PC-9 (cell line): ENCODE data around the gene DUSP7. TPM values are rescaled to one million over a fixed set of nuclear protein-coding genes. Genes with fewer than 3 reads are reported as not detected.
A peak's percentile ranks its signal among the peaks of the same experiment; 100 is the strongest.

Source experiments
- BruUV-seq: library from RNA; stranded (reverse); fragments of 400-500 nt; replicated peaks from 2 replicates; lab custom pipeline; 2021; lab: Mats Ljungman, UMichigan
- CTCF ChIA-PET: fragments of 300-600 bp; sonication (Branson Sonifier 250); formaldehyde crosslinking; loops from one replicate; lab custom pipeline; 2022; ENCODE audit warnings: antibody characterized with exemption; lab: Charles Lee
- POLR2A ChIA-PET: fragments of 300-600 bp; sonication (Branson Sonifier 250); formaldehyde crosslinking; loops from one replicate; lab custom pipeline; 2022; ENCODE audit warnings: antibody characterized with exemption; ENCODE audit not compliant: unreplicated experiment; lab: Charles Lee
- DNase-seq, 2 experiments: peaks; one replicate each; pipeline versions ENCODE4 v3.0.0 to v3.0.0-alpha.2; 2015 to 2022; ENCODE audit warnings: mixed read lengths in 1 of 2
- H2AFZ ChIP-seq: fragments of 200-600 bp; sonication (generic); 2 replicates; pipeline ENCODE4 v1.8.1; 2017; ENCODE audit warnings: antibody characterized with exemption
- H3F3A ChIP-seq: fragments of 200-600 bp; sonication (generic); 2 replicates; pipeline ENCODE4 v1.8.1; 2017; ENCODE audit warnings: antibody characterized with exemption, mild to moderate bottlenecking, low read depth; ENCODE audit not compliant: insufficient read depth
- H3K27ac ChIP-seq: fragments of 200-600 bp; sonication (generic); 2 replicates; pipeline ENCODE4 v1.6.1; 2016; ENCODE audit warnings: mixed run types
- H3K27me3 ChIP-seq: fragments of 200-600 bp; sonication (generic); 2 replicates; pipeline ENCODE4 v1.6.1; 2016; ENCODE audit warnings: low read depth, mixed run types; ENCODE audit not compliant: insufficient read depth
- H3K36me3 ChIP-seq: fragments of 200-600 bp; sonication (generic); 2 replicates; pipeline ENCODE4 v1.6.1; 2016; ENCODE audit warnings: low read depth, mixed run types
- H3K4me1 ChIP-seq: fragments of 200-600 bp; sonication (generic); replicated peaks from 2 replicates; pipeline ENCODE4 v1.6.1; 2016; ENCODE audit warnings: mixed run types; ENCODE audit not compliant: insufficient read depth
- H3K4me2 ChIP-seq: fragments of 200-600 bp; sonication (generic); 2 replicates; pipeline ENCODE4 v1.6.1; 2017; ENCODE audit warnings: mixed run types
- H3K4me3 ChIP-seq: fragments of 200-600 bp; sonication (generic); 2 replicates; pipeline ENCODE4 v1.6.1; 2016; ENCODE audit warnings: mixed run types
- H3K79me2 ChIP-seq: fragments of 200-600 bp; sonication (generic); 2 replicates; pipeline ENCODE4 v1.6.1; 2017; ENCODE audit warnings: low read depth, mixed run types
- H3K9me2 ChIP-seq: fragments of 200-600 bp; sonication (generic); 2 replicates; pipeline ENCODE4 v1.8.1; 2017; ENCODE audit warnings: mild to moderate bottlenecking; ENCODE audit not compliant: insufficient read depth
- H3K9me3 ChIP-seq: fragments of 200-600 bp; sonication (generic); 2 replicates; pipeline ENCODE4 v1.8.1; 2016; ENCODE audit warnings: low read depth; ENCODE audit not compliant: insufficient read depth
- H4K20me1 ChIP-seq: fragments of 200-600 bp; sonication (generic); 2 replicates; pipeline ENCODE4 v1.8.1; 2017; ENCODE audit not compliant: insufficient read depth
- EZH2 ChIP-seq: fragments of 200-600 bp; sonication (generic); IDR thresholded peaks from 2 replicates; pipeline ENCODE4 v1.8.0; 2017; ENCODE audit warnings: antibody characterized with exemption, low read depth
- intact Hi-C: fragments of 100-400 bp; cut with micrococcal nuclease; formaldehyde crosslinking; loops from one replicate; pipeline ENCODE4 v1.10.0; 2022; ENCODE audit not compliant: unreplicated experiment
- total RNA-seq: library from RNA; stranded (reverse); gene quantifications from 2 replicates; pipeline ENCODE4 v1.2.3, GENCODE V29; 2021
- TF ChIP-seq, protein P1 (sequence below): fragments of 200-600 bp; sonication (generic); conservative IDR thresholded peaks from 2 replicates; pipeline ENCODE4 v1.6.1; 2017; ENCODE audit warnings: mixed run types, antibody characterized with exemption, mild to moderate bottlenecking, moderate library complexity

DUSP7 gene
- total RNA-seq, 1 experiment from 2014 or later, result 9.5 TPM

DNA sequence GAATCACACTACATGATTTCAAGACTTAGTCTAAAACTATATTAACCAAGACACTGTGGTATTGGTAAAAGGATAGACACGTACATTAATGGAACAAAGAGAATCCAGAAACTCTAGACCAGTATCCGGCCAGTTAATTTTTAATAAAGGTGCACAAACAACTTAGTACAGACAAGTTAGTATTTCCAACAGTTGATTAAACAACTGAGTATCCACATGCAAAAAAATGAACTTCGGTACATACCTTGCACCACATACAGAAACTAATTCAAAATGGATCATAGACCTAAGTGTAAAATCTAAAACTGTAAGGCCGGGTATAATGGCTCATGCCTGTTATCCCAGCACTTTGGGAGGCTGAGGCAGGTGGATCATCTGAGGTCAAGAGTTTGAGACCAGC is 46.6 kb upstream of the DUSP7 start:
- H3K4me1 ChIP-seq, result peaks cover 5% of the 10 kb centered on the region; the same call in 1 of the 2 replicates

DNA sequence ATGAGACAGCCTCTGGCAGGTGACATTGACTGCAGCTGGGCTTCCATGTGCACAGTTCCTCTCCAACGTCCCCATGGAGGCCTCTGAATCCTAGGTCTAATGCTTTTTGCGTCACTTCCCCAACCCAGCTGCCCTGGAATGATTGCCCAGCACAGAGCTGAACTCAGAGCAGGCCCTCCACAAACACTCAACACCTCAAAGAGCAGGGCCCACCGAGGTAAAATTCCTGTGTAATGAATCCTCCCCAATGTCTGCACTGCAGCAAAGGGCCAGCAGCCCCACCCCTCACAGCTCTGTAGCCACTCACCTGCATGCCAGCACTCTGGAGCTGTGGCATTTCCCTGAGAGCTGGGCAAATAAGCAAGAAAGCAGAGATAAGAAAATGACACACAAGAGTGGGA is 42.6 kb upstream of the DUSP7 start:
- H3K36me3 ChIP-seq, result peaks cover 8% of the 10 kb centered on the region
- TF ChIP-seq EZH2, result no peak
- TF ChIP-seq, protein P1, sequence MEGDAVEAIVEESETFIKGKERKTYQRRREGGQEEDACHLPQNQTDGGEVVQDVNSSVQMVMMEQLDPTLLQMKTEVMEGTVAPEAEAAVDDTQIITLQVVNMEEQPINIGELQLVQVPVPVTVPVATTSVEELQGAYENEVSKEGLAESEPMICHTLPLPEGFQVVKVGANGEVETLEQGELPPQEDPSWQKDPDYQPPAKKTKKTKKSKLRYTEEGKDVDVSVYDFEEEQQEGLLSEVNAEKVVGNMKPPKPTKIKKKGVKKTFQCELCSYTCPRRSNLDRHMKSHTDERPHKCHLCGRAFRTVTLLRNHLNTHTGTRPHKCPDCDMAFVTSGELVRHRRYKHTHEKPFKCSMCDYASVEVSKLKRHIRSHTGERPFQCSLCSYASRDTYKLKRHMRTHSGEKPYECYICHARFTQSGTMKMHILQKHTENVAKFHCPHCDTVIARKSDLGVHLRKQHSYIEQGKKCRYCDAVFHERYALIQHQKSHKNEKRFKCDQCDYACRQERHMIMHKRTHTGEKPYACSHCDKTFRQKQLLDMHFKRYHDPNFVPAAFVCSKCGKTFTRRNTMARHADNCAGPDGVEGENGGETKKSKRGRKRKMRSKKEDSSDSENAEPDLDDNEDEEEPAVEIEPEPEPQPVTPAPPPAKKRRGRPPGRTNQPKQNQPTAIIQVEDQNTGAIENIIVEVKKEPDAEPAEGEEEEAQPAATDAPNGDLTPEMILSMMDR, result no peak
- H3K9me3 ChIP-seq, result no peaks in the 10 kb centered on the region
- ChIA-PET POLR2A (interaction anchor here (0.6 to 0.7 kb wide), 3 partner anchors 103 to 1730 kb away, joined by 3 to 5 read pairs (median 3); no protein-coding TSS in a partner anchor), CTCF (no interaction called here)
- H3K9me2 ChIP-seq, result no peaks in the 10 kb centered on the region
- no peaks in the 10 kb centered on the region for H4K20me1 ChIP-seq
- H3K4me3 ChIP-seq, result no peak overlapping the region
- intact Hi-C loops, result loop anchor here (1.0 kb wide), 2 partner anchors 9 to 42 kb away; no protein-coding TSS in a partner anchor
- H3F3A ChIP-seq, result no peaks in the 10 kb centered on the region
- H2AFZ ChIP-seq, result no peak overlapping the region
- peaks cover 5% of the 10 kb centered on the region; the same call in 1 of the 2 replicates for H3K4me1 ChIP-seq
- peak; percentile 76 to 82 for DNase-seq
- no peaks in the 10 kb centered on the region for H3K79me2 ChIP-seq
- no TSS peak for BruUV-seq
- H3K27me3 ChIP-seq, result no peaks in the 10 kb centered on the region
- H3K27ac ChIP-seq, result no peak overlapping the region
- H3K4me2 ChIP-seq, result no peak overlapping the region

More for the DNA sequence above, 46.6 kb upstream of the DUSP7 start:
- ChIA-PET CTCF (no interaction called here), POLR2A (no interaction called here)
- Histone ChIP-seq H3K36me3 (peaks cover 8% of the 10 kb centered on the region), H3K79me2 (no peaks in the 10 kb centered on the region), H4K20me1 (no peaks in the 10 kb centered on the region), H3K27me3 (no peaks in the 10 kb centered on the region), H3K4me3 (no peak overlapping the region), H3K9me3 (no peaks in the 10 kb centered on the region), H3K4me2 (no peak overlapping the region), H2AFZ (no peak overlapping the region), H3K9me2 (no peaks in the 10 kb centered on the region), H3F3A (no peaks in the 10 kb centered on the region), H3K27ac (no peak overlapping the region)
- TF ChIP-seq EZH2, result no peak
- TF ChIP-seq, protein P1, result no peak
- no peak for DNase-seq
- intact Hi-C loops, result no loop called here
- no TSS peak for BruUV-seq

DNA sequence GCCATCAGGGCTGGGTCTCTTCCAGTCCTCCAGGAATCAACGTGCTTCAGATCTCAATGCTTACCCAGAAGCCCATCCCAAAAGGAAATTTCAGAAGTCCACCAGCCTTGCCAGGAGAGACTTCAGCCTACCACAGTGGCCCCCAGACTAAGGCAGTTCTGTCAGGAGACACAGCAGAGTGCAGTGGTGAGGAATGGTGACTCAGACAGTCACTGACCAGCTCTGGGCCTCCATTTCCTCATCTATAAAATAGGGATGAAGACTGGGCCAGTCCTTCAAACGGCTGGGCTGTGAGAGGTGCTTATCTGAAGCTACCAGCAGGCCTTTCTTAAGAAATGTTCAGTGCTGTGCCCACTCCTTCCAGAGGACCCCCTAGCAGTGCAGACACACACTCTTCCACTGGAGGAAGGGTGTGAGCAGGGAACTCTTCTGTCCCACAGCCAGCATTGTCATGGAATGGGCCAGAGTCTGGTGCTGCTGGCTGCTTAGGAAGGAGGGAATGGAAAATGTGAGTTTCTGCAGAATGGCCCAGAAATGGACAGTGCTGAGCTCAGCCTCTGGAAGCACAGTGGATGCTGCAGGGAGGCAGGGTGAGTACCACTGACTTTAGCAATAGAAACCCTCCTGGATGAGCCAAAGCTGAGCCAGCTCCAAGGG is 41.6 kb upstream of the DUSP7 start:
- Histone ChIP-seq H3K4me1 (peaks cover 5% of the 10 kb centered on the region; the same call in 1 of the 2 replicates), H2AFZ (no peak overlapping the region), H3K27ac (no peak overlapping the region), H3K4me2 (no peak overlapping the region), H3K9me2 (no peaks in the 10 kb centered on the region), H3K9me3 (no peaks in the 10 kb centered on the region), H3K79me2 (no peaks in the 10 kb centered on the region), H4K20me1 (no peaks in the 10 kb centered on the region), H3K27me3 (no peaks in the 10 kb centered on the region), H3F3A (no peaks in the 10 kb centered on the region), H3K36me3 (peaks cover 8% of the 10 kb centered on the region), H3K4me3 (no peak overlapping the region)
- ChIA-PET CTCF (no interaction called here), POLR2A (no interaction called here)
- no peak for DNase-seq
- intact Hi-C loops, result no loop called here
- BruUV-seq, result no TSS peak
- TF ChIP-seq EZH2, result no peak
- TF ChIP-seq, protein P1, result no peak
